Fibroblast of pulmonary artery (primary cell): ENCODE measurements around the gene SMG6.

Source experiments
- DNase-seq: peaks from one replicate; pipeline ENCODE4 v3.0.0-alpha.2; 2010; ENCODE audit warnings: low read depth
- H3K4me3 ChIP-seq: replicated peaks from 2 replicates; pipeline ENCODE4 v1.5.1; 2011; ENCODE audit warnings: low read depth, mild to moderate bottlenecking, control low read depth, low read length, moderate library complexity
- CTCF ChIP-seq: IDR thresholded peaks from 2 replicates; pipeline ENCODE4 v1.5.1; 2011; ENCODE audit warnings: mild to moderate bottlenecking, control low read depth, low read length, inconsistent platforms; ENCODE audit errors: missing control alignments

Gene SMG6

GRCh38 chr17:2179615-2180295, 123.8 kb downstream of the SMG6 start:
- DNase-seq, result peak; percentile 98
- H3K4me3 ChIP-seq, result no peak overlapping the region
- no peak for TF ChIP-seq CTCF

DNA sequence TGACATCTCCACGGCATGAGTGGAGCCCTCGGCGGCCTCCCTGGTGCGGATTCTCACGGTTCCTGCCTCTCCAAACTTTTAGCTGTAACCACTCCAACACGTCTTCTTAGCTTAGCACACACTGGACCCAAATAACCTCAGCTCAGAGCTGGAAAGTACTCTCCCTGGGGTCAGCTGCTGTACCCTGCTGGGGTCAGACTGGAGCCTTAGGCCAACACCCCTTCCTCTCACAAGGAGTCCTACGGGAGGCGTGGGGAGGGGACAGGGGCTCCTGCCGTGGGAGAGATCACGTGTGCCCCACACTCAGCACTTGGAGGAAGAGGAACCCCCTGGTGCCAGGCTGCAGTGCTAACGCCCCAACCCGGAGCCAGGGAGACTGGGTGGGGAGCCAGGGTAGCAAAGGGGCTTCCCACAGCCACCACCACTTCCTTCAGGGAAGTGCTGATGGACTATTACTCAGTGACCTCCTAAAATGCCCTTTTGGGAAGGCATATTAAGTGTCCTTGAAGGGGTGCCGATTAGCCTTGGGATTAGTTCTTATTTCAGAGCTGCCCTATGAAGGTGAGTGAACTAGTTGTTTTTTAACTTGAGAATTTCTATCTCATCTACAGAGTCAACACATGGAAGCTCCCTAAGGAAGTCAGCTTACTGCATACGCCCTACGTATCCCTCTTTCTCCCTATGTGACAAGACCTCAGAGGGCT, 124.6 kb downstream of the SMG6 start:
- no peak for DNase-seq

GRCh38 chr17:2177235-2177811, 126.3 kb downstream of the SMG6 start:
- H3K4me3 ChIP-seq, result no peak overlapping the region
- no peak for DNase-seq
- no peak for TF ChIP-seq CTCF

More for the DNA sequence above, 124.6 kb downstream of the SMG6 start:
- TF ChIP-seq CTCF, result no peak
- no peak overlapping the region for H3K4me3 ChIP-seq

- H3K4me3 ChIP-seq, result no peak overlapping the region
- no peak for DNase-seq
- no peak for TF ChIP-seq CTCF
Observed at GRCh38 chr17:2176499-2177169, 127.0 kb downstream of the SMG6 start.

DNA sequence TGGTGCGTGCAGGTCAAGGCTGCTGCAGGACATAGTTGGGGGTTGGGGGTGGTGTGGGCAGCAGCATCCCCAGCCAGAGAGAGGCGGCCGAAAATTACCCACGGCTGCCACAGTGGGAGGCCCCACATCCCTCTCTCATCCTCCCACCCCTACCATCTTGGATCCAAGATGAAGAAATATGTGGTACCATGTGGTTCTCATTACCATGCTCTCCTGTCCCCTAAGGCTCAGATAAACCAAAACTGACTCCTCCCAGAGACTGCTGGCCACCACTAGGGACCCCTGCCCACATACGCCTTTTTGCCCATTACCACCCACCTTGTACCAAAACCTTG, 128.3 kb downstream of the SMG6 start:
- DNase-seq, result no peak
- no peak overlapping the region for H3K4me3 ChIP-seq
- no peak for TF ChIP-seq CTCF

GRCh38 chr17:2174468-2175293, 128.9 kb downstream of the SMG6 start:
- DNase-seq, result peak; percentile 99
- peak; percentile 24 for TF ChIP-seq CTCF
- peak overlapping the region; percentile 23 for H3K4me3 ChIP-seq
